HepG2 (cell line): ENCODE results near the gene KRT34. TPM values are rescaled to one million over a fixed set of nuclear protein-coding genes. Genes with fewer than 3 reads are reported as not detected.

Experiments used
- CAMTA2 ChIP-seq: sonication (generic); formaldehyde crosslinking; IDR thresholded peaks from 2 replicates; pipeline ENCODE4 v1.4.0; 2020; ENCODE audit warnings: mild to moderate bottlenecking, missing genetic modification reagents, borderline replicate concordance
- CSRNP2 ChIP-seq: sonication (generic); formaldehyde crosslinking; conservative IDR thresholded peaks from 2 replicates; pipeline ENCODE4 v1.8.0; 2022; ENCODE audit warnings: low read depth, missing genetic modification reagents
- HHEX ChIP-seq: IDR thresholded peaks from 2 replicates; pipeline ENCODE4 v1.6.1; 2016; ENCODE audit warnings: control low read depth
- MED8 ChIP-seq: sonication (generic); formaldehyde crosslinking; IDR thresholded peaks from 2 replicates; pipeline ENCODE4 v1.8.1; 2023; ENCODE audit warnings: mild to moderate bottlenecking, missing genetic modification reagents; ENCODE audit not compliant: insufficient replicate concordance
- NFIB ChIP-seq: sonication (generic); formaldehyde crosslinking; IDR thresholded peaks from 2 replicates; pipeline ENCODE4 v1.9.0; 2021; ENCODE audit warnings: missing genetic modification reagents, mild to moderate bottlenecking, borderline replicate concordance
- PHF8 ChIP-seq: sonication (generic); formaldehyde crosslinking; IDR thresholded peaks from 2 replicates; pipeline ENCODE4 v1.5.0; 2020; ENCODE audit warnings: missing genetic modification reagents
- POGZ ChIP-seq: sonication (generic); formaldehyde crosslinking; IDR thresholded peaks from 2 replicates; pipeline ENCODE4 v1.4.0; 2020; ENCODE audit warnings: mild to moderate bottlenecking, missing genetic modification reagents
- REL ChIP-seq: sonication (generic); formaldehyde crosslinking; conservative IDR thresholded peaks from 2 replicates; pipeline ENCODE4 v1.8.0; 2022; ENCODE audit warnings: mild to moderate bottlenecking, missing genetic modification reagents, moderate library complexity
- SCMH1 ChIP-seq: sonication (generic); formaldehyde crosslinking; IDR thresholded peaks from 2 replicates; pipeline ENCODE4 v1.9.0; 2021; ENCODE audit warnings: missing genetic modification reagents, mild to moderate bottlenecking, borderline replicate concordance
- SETDB1 ChIP-seq: sonication (generic); formaldehyde crosslinking; IDR thresholded peaks from 2 replicates; pipeline ENCODE4 v1.5.1; 2020; ENCODE audit warnings: missing genetic modification reagents, mild to moderate bottlenecking, borderline replicate concordance
- SOX13 ChIP-seq, 3 experiments: fragments of 450-650 bp in 1 of 3; sonication (generic) in 1 of 3; formaldehyde crosslinking in 1 of 3; IDR thresholded peaks in 2 of 3; conservative IDR thresholded peaks in 1 of 3; 2 replicates each; pipeline versions ENCODE4 v1.5.0 to v1.6.1; 2016 to 2020; ENCODE audit warnings: antibody characterized with exemption in 1 of 3, mild to moderate bottlenecking in 1 of 3, missing compliant biosample characterization in 1 of 3, missing genetic modification reagents in 1 of 3, moderate library complexity in 1 of 3
- SUZ12 ChIP-seq: fragments of 150-350 bp; IDR thresholded peaks from 2 replicates; pipeline ENCODE4 v1.6.1; 2014; ENCODE audit warnings: low read depth, low read length
- U2AF2 ChIP-seq: fragments of 200-400 bp; formaldehyde crosslinking; IDR thresholded peaks from 2 replicates; pipeline ENCODE4 v1.6.1; 2017; ENCODE audit warnings: low read depth, mild to moderate bottlenecking, low read length
- ZFX ChIP-seq: sonication (generic); formaldehyde crosslinking; IDR thresholded peaks from 2 replicates; pipeline ENCODE4 v1.4.0; 2020; ENCODE audit warnings: mild to moderate bottlenecking, low read depth, missing genetic modification reagents, moderate library complexity
- ZNF138 ChIP-seq: sonication (generic); formaldehyde crosslinking; IDR thresholded peaks from 2 replicates; pipeline ENCODE4 v1.5.0; 2020; ENCODE audit warnings: mild to moderate bottlenecking, low read depth, missing genetic modification reagents
- ZNF468 ChIP-seq: sonication (generic); formaldehyde crosslinking; IDR thresholded peaks from 2 replicates; pipeline ENCODE4 v1.8.0; 2022; ENCODE audit warnings: mild to moderate bottlenecking, moderate library complexity, missing genetic modification reagents
- ZNF576 ChIP-seq: sonication (generic); formaldehyde crosslinking; IDR thresholded peaks from 2 replicates; pipeline ENCODE4 v1.4.0; 2020; ENCODE audit warnings: mild to moderate bottlenecking, missing genetic modification reagents
- ZNF672 ChIP-seq: sonication (generic); formaldehyde crosslinking; IDR thresholded peaks from 2 replicates; pipeline ENCODE4 v1.8.1; 2022; ENCODE audit warnings: missing genetic modification reagents
- ZNF749 ChIP-seq: sonication (generic); formaldehyde crosslinking; IDR thresholded peaks from 2 replicates; pipeline ENCODE4 v1.8.0; 2022; ENCODE audit warnings: mild to moderate bottlenecking, missing genetic modification reagents, moderate library complexity, borderline replicate concordance
- ZNF883 ChIP-seq: sonication (generic); formaldehyde crosslinking; IDR thresholded peaks from 2 replicates; pipeline ENCODE4 v1.5.1; 2020; ENCODE audit warnings: mild to moderate bottlenecking, missing genetic modification reagents; ENCODE audit errors: not compliant biosample characterization
- ZSCAN9 ChIP-seq: IDR thresholded peaks from 2 replicates; pipeline ENCODE4 v1.6.1; 2016; ENCODE audit warnings: borderline replicate concordance
- polyA plus RNA-seq, 8 experiments: library from polyadenylated mRNA; depleted of rRNA in 3 of 8; stranded (reverse) in 7 of 8; unstranded in 1 of 8; fragments of >200 nt; fragmentation: Illumina TruSeq in 4 of 8; extraction: Trizol in 4 of 8; gene quantifications; 2 replicates each; pipeline versions ENCODE4 v1.2.1 to v1.2.3, GENCODE V29; 2011 to 2016; ENCODE audit warnings: low read depth in 4 of 8, missing spikeins in 1 of 8, mixed read lengths in 1 of 8; ENCODE audit not compliant: insufficient read depth in 1 of 8
- total RNA-seq, 5 experiments: library from RNA; depleted of rRNA; stranded (reverse); fragments of >200 nt; fragmentation: Illumina TruSeq; extraction: Trizol; gene quantifications; 2 replicates each; pipeline ENCODE4 v1.2.3, GENCODE V29; 2016; ENCODE audit warnings: low read depth in 1 of 5
- TF ChIP-seq, protein P1 (sequence below): sonication (generic); formaldehyde crosslinking; IDR thresholded peaks from 2 replicates; pipeline ENCODE4 v1.9.0; 2021; ENCODE audit warnings: missing genetic modification reagents, mild to moderate bottlenecking, borderline replicate concordance
- TF ChIP-seq, protein P2 (sequence below): IDR thresholded peaks from 2 replicates; pipeline ENCODE4 v1.6.1; 2016
- TF ChIP-seq, protein P3 (sequence below): sonication (generic); formaldehyde crosslinking; IDR thresholded peaks from 2 replicates; pipeline ENCODE4 v1.4.0; 2020; ENCODE audit warnings: mild to moderate bottlenecking, low read depth, missing genetic modification reagents

Gene KRT34
- total and polyA plus RNA-seq, 2 of the 13 experiments (the other 11 are each of a cell fraction or from before 2014, with no cell fraction given) = not detected

DNA sequence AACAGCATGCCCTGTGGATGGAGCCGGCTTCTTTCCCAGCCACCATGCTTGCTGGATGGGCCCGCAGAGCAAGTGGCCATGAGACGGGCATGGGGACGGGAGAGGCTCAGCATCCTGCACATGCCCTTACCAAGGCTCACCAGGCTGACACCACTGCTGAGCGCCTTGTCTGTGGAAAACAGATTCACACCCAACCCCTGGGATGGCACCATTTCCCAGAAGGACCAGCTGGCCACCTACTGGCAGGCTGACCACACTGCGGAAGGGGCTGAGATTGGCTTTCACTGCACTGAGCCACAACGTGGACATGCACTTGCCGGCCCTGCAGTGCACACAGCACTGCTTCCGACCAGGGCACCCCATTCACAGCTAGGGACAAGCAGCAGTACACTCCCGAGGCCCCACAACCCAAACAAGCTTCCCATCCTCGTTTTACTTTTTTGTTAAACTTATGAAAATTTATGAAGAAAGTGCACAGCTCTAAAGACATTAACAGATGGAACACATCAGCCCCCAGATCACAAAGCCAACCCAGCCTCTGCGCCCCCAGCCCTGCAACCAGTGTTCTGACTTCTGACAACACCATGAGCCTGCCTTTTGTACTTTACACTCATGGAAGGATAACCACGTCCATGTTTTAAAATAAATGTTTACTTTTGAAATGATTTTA, 52.7 kb downstream of the KRT34 start (continued):
- TF ChIP-seq CSRNP2 (no peak), SUZ12 (no peak), POGZ (CRISPR knock-in tag) (no peak), SOX13 (IDR thresholded peaks at IDR 0.05) (no peak), SOX13 (CRISPR knock-in tag; conservative IDR thresholded peaks at IDR 0.05 in 1 of 2, IDR thresholded peaks at IDR 0.05 in 1 of 2) (no peak), NFIB (CRISPR knock-in tag) (no peak), PHF8 (CRISPR knock-in tag) (no peak), U2AF2 (no peak), ZNF883 (CRISPR knock-in tag) (no peak), ZNF576 (CRISPR knock-in tag) (no peak), ZNF749 (no peak), REL (CRISPR knock-in tag) (no peak), ZNF468 (CRISPR knock-in tag) (no peak), HHEX (0 out of 2 replicates have a peak, but pooled peaks have one; percentile 15), CAMTA2 (CRISPR knock-in tag) (no peak), ZFX (CRISPR knock-in tag) (peak; percentile 32; the same call in 1 of the 2 replicates), SCMH1 (CRISPR knock-in tag) (no peak), ZSCAN9 (CRISPR knock-in tag) (no peak), SETDB1 (CRISPR knock-in tag) (no peak), ZNF138 (CRISPR knock-in tag) (no peak), ZNF672 (CRISPR knock-in tag) (no peak), MED8 (CRISPR knock-in tag) (no peak)
- TF ChIP-seq, protein P1, sequence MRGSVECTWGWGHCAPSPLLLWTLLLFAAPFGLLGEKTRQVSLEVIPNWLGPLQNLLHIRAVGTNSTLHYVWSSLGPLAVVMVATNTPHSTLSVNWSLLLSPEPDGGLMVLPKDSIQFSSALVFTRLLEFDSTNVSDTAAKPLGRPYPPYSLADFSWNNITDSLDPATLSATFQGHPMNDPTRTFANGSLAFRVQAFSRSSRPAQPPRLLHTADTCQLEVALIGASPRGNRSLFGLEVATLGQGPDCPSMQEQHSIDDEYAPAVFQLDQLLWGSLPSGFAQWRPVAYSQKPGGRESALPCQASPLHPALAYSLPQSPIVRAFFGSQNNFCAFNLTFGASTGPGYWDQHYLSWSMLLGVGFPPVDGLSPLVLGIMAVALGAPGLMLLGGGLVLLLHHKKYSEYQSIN (CRISPR knock-in tag) = no peak
- TF ChIP-seq, protein P2, sequence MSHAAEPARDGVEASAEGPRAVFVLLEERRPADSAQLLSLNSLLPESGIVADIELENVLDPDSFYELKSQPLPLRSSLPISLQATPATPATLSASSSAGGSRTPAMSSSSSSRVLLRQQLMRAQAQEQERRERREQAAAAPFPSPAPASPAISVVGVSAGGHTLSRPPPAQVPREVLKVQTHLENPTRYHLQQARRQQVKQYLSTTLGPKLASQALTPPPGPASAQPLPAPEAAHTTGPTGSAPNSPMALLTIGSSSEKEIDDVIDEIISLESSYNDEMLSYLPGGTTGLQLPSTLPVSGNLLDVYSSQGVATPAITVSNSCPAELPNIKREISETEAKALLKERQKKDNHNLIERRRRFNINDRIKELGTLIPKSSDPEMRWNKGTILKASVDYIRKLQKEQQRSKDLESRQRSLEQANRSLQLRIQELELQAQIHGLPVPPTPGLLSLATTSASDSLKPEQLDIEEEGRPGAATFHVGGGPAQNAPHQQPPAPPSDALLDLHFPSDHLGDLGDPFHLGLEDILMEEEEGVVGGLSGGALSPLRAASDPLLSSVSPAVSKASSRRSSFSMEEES (CRISPR knock-in tag) = no peak
- TF ChIP-seq, protein P3, sequence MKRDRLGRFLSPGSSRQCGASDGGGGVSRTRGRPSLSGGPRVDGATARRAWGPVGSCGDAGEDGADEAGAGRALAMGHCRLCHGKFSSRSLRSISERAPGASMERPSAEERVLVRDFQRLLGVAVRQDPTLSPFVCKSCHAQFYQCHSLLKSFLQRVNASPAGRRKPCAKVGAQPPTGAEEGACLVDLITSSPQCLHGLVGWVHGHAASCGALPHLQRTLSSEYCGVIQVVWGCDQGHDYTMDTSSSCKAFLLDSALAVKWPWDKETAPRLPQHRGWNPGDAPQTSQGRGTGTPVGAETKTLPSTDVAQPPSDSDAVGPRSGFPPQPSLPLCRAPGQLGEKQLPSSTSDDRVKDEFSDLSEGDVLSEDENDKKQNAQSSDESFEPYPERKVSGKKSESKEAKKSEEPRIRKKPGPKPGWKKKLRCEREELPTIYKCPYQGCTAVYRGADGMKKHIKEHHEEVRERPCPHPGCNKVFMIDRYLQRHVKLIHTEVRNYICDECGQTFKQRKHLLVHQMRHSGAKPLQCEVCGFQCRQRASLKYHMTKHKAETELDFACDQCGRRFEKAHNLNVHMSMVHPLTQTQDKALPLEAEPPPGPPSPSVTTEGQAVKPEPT = no peak
